Peyer's patch (tissue), 4 donors: ENCODE results near the gene MEN1. TPM values are rescaled to one million over a fixed set of nuclear protein-coding genes. Genes with fewer than 3 reads are reported as not detected.

Experiments
- DNase-seq, 3 donors: peaks; one replicate each; pipeline ENCODE4 v3.0.0-alpha.2; 2017 to 2019
- H3K27ac ChIP-seq, 4 donors: fragments of 200-600 bp; sonication (generic); one replicate each; pipeline ENCODE4 v1.5.1; 2016 to 2019
- H3K27me3 ChIP-seq, 2 donors: fragments of 200-600 bp; sonication (generic); one replicate each; pipeline ENCODE4 v1.5.1; 2019
- H3K36me3 ChIP-seq, 3 donors: fragments of 200-600 bp; sonication (generic); one replicate each; pipeline ENCODE4 v1.5.1; 2016 to 2019
- H3K4me1 ChIP-seq, 4 donors: fragments of 200-600 bp; sonication (generic); one replicate each; pipeline ENCODE4 v1.5.1; 2016 to 2019
- H3K4me3 ChIP-seq, 4 donors: fragments of 200-600 bp; sonication (generic); 1 replicate in 3 of 4; 2 replicates in 1 of 4; pipeline ENCODE4 v1.5.1; 2016 to 2019; ENCODE audit warnings: mild to moderate bottlenecking in 1 of 4
- H3K9me3 ChIP-seq, 4 donors: fragments of 200-600 bp; sonication (generic); one replicate each; pipeline ENCODE4 v1.5.1; 2016 to 2019; ENCODE audit warnings: mild to moderate bottlenecking in 1 of 4
- POLR2A ChIP-seq, 2 donors: fragments of 450-650 bp; IDR thresholded peaks; one replicate each; pipeline ENCODE4 v1.5.1; 2017; ENCODE audit warnings: antibody characterized with exemption in 2 of 2, mild to moderate bottlenecking in 2 of 2, moderate library complexity in 2 of 2
- total RNA-seq, 4 donors: library from RNA; depleted of rRNA; stranded (reverse); fragments of >200 nt; gene quantifications; one replicate each; pipeline ENCODE4 v1.1.0, GENCODE V29; 2016
- TF ChIP-seq, protein P1 (sequence below), 6 experiments: fragments of 450-650 bp in 4 of 6; fragments of 200-600 bp in 2 of 6; sonication (generic) in 1 of 6; IDR thresholded peaks; one replicate each; pipeline ENCODE4 v1.5.1; 2017 to 2019; ENCODE audit warnings: antibody characterized with exemption in 6 of 6, mild to moderate bottlenecking in 3 of 6, moderate library complexity in 1 of 6

Gene MEN1
- total RNA-seq, 4 donors from 2014 or later: 20.3 to 47.0 (median 31.9) TPM

DNA sequence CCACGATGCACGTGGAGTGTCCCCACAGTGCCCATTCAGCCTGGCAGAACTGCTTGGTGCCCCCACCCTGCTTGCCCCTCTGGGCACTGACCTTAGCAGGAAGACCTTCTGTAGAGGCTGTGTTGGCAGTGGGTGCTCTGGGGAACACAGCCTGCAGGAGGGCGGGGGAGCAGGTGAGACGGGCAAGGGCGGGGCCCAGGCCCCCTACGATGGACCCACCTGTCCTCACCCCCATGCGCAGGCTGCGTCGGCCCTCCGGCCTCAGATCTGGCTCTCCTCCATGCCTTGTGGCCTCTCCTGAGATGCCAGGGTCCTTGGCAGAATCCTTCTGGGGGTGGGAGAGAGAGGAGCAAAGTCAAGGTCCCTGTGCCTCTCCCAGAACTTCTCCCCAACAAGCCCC is 23.2 kb upstream of the MEN1 start:
- Histone ChIP-seq H3K4me3 (no peak overlapping the region), H3K27ac (no peak overlapping the region), H3K4me1 (no peaks in the 10 kb centered on the region), H3K27me3 (no peaks in the 10 kb centered on the region), H3K9me3 (no peaks in the 10 kb centered on the region), H3K36me3 (peaks cover 0 to 81% (median 0%) of the 10 kb centered on the region in 3 donors)
- TF ChIP-seq POLR2A (IDR thresholded peaks at IDR 0.05): no peak
- TF ChIP-seq, protein P1, sequence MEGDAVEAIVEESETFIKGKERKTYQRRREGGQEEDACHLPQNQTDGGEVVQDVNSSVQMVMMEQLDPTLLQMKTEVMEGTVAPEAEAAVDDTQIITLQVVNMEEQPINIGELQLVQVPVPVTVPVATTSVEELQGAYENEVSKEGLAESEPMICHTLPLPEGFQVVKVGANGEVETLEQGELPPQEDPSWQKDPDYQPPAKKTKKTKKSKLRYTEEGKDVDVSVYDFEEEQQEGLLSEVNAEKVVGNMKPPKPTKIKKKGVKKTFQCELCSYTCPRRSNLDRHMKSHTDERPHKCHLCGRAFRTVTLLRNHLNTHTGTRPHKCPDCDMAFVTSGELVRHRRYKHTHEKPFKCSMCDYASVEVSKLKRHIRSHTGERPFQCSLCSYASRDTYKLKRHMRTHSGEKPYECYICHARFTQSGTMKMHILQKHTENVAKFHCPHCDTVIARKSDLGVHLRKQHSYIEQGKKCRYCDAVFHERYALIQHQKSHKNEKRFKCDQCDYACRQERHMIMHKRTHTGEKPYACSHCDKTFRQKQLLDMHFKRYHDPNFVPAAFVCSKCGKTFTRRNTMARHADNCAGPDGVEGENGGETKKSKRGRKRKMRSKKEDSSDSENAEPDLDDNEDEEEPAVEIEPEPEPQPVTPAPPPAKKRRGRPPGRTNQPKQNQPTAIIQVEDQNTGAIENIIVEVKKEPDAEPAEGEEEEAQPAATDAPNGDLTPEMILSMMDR (IDR thresholded peaks at IDR 0.05): no peak
- no peak for DNase-seq

DNA sequence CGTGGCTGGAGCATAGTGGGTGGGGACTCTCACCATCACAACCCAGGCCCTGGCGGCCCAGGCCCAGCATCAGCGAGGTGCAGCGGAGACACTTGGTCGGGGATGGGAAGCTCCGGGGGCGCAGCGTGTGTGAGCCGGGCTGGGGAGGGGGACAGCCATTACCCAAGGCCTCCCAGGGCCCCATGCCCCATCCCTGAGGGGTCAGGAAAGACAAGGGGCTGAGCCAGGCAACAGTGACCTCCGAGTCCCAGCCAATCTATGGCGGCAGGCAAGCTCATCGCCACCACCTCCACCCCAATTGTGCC is 22.8 kb upstream of the MEN1 start:
- DNase-seq: no peak
- H3K27ac ChIP-seq: no peak overlapping the region
- no peaks in the 10 kb centered on the region for H3K4me1 ChIP-seq
- no peaks in the 10 kb centered on the region for H3K9me3 ChIP-seq
- TF ChIP-seq POLR2A (IDR thresholded peaks at IDR 0.05): no peak
- TF ChIP-seq, protein P1 (IDR thresholded peaks at IDR 0.05): no peak
- peaks cover 0 to 81% (median 0%) of the 10 kb centered on the region in 3 donors for H3K36me3 ChIP-seq
- no peak overlapping the region for H3K4me3 ChIP-seq
- no peaks in the 10 kb centered on the region for H3K27me3 ChIP-seq

DNA sequence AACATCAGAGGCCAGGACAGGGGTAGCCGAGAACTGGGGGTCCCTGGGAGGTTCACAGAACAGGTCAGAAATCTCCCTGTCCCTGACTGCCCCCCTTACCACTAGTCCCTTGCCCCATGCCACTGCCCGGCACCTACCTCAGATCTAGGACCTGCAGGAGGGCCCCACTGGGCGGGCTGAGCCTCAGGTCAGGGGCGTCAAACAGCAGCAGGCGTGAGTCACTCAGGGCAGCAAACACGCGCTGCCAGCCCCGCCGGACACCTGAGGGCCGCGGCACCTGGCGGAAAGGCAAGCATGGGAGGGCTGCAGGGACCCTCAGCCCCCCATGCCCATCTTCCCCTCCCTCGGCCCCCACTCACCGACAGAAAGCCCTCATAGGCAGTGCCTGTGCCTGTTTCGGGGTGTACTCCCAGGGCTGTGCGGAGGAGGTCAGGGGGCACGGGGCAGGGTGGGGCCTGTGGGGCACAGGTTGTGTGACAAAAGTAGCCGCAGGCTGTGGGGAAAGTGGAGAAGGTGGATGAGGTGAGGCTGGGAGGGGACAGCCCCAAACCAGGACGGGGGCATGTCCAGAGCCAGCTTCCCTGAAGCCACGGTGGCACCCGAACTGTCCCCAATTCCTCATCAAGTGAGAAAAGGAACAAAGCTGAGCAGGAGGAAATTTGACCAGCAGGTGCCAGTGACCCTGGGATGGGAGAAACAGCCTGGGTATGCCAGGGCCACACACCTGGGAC is 22.3 kb upstream of the MEN1 start:
- Histone ChIP-seq H3K9me3 (no peaks in the 10 kb centered on the region), H3K27ac (no peak overlapping the region), H3K4me3 (no peak overlapping the region), H3K36me3 (peaks cover 0 to 77% (median 0%) of the 10 kb centered on the region in 3 donors), H3K4me1 (no peaks in the 10 kb centered on the region), H3K27me3 (no peaks in the 10 kb centered on the region)
- no peak for TF ChIP-seq POLR2A (IDR thresholded peaks at IDR 0.05)
- TF ChIP-seq, protein P1 (IDR thresholded peaks at IDR 0.05): no peak
- DNase-seq: no peak

DNA sequence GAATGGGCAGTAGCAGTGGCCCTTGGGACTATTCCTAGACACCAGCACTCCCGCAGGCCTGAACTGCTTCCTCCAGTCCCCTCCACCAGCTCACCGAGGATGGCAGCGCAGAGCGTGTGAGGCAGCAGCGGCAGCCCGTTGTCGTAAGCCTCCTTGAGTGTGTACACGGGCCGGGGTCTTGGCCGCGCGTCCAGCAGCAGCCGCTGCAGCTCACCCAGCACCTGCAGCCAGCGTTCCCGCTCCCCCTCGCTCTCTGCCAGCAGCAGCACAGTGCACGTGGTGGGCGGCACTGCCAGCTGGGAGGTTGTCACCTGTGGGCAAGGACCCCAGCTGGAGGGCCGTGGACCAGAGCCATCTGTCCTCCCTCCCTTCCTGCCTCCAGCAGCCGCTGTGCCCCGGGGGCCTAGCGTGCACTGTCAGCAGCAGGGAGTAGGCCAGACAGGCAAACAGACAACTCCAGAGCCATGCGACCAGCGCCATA is 21.1 kb upstream of the MEN1 start:
- Histone ChIP-seq H3K9me3 (no peaks in the 10 kb centered on the region), H3K36me3 (peaks cover 0 to 84% (median 0%) of the 10 kb centered on the region in 3 donors), H3K4me3 (no peak overlapping the region), H3K27me3 (no peaks in the 10 kb centered on the region), H3K4me1 (no peaks in the 10 kb centered on the region), H3K27ac (no peak overlapping the region)
- TF ChIP-seq POLR2A (IDR thresholded peaks at IDR 0.05): no peak
- TF ChIP-seq, protein P1 (IDR thresholded peaks at IDR 0.05): no peak
- DNase-seq: no peak

DNA sequence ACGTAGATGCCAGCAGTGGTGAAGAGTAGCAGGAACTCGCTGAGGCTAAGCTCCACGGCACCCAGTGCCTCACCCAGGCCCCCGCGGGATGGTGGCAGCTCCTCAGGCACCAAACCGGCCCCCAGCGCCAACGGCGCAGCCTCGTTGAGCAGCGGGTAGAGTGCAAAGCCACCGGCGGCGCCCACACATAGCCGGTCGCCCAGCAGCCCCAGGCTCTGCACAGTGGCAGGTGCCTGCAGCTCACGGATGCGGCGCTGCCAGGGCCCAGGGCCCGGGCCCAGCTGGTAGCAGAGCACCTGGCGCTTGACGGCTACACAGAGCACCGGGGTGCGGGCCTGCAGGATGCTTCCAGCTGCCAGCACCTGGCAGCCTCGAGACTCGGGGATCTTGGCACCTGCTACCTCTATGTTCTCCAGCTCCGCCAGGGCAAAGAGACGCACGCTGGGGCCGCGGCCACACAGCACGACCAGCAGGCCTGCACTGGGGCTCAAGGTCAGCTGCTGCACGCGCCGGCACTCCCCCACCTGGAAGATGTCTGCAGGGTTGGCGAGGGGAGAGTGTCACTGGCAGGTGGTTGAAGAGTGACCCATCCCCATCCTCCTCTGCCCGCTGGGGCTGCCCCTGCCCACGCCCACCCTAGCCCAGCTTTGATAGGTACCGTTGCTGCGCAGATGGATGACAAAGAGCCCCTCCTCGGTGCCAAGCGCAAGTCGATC is 19.3 kb upstream of the MEN1 start:
- no peak for DNase-seq
- H3K27ac ChIP-seq: no peak overlapping the region
- no peaks in the 10 kb centered on the region for H3K4me1 ChIP-seq
- H3K27me3 ChIP-seq: no peaks in the 10 kb centered on the region
- H3K4me3 ChIP-seq: no peak overlapping the region
- peaks cover 0 to 77% (median 0%) of the 10 kb centered on the region in 3 donors for H3K36me3 ChIP-seq
- no peaks in the 10 kb centered on the region for H3K9me3 ChIP-seq
- TF ChIP-seq, protein P1 (IDR thresholded peaks at IDR 0.05): no peak
- no peak for TF ChIP-seq POLR2A (IDR thresholded peaks at IDR 0.05)
